GM18873 (cell line): ENCODE results near the gene ACOT11.

Experiments used
- ATAC-seq: cut with Tn5 transposase; IDR thresholded peaks from one replicate; pipeline ENCODE4 v1.9.1; 2021; ENCODE audit warnings: mild to moderate bottlenecking, moderate library complexity, moderate number of reproducible peaks; ENCODE audit not compliant: unreplicated experiment, low FRiP score

The ACOT11 gene

GRCh38 chr1:54583871-54584270 lies 35.8 kb downstream of the ACOT11 start:
- no peak for ATAC-seq

DNA sequence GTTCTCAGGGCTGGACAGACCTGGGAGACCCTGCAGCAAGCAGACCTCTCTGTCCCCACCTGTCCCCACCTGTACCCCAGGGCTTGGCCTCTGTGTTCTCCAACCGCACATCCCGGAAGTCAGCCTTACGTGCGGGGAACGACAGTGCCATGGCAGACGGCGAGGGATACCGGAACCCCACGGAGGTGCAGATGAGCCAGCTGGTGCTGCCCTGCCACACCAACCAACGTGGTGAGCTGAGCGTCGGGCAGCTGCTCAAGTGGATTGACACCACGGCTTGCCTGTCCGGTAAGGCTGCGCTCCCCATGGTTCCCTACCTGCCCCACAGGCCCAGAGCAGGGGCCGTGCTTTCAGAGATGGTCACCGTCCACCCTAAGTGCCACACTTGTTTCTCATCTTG lies 36.5 kb downstream of the ACOT11 start:
- no peak for ATAC-seq

- no peak for ATAC-seq
Observed at GRCh38 chr1:54585181-54586066, 37.4 kb downstream of the ACOT11 start.

DNA sequence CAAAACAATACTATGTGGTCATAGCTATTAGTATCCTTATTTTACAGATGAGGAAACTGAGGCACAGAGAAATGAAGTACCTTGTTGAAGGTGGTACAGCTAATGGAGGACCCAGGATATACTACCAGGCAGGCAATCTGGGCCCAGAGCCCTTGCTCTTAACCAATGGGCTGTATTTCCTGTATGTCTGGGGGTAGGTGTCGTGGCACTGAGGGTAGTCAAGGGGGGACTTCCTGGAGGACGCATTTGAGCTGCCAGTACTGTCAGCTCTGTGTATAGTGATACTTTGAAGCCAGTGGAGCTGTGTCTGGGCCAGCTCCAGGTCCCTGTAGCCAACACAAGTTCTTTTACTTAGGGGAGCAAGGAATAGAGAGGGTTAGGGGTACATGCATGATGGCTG lies 40.3 kb downstream of the ACOT11 start:
- no peak for ATAC-seq

- no peak for ATAC-seq
Observed at GRCh38 chr1:54591127-54591756, 43.2 kb downstream of the ACOT11 start.

DNA sequence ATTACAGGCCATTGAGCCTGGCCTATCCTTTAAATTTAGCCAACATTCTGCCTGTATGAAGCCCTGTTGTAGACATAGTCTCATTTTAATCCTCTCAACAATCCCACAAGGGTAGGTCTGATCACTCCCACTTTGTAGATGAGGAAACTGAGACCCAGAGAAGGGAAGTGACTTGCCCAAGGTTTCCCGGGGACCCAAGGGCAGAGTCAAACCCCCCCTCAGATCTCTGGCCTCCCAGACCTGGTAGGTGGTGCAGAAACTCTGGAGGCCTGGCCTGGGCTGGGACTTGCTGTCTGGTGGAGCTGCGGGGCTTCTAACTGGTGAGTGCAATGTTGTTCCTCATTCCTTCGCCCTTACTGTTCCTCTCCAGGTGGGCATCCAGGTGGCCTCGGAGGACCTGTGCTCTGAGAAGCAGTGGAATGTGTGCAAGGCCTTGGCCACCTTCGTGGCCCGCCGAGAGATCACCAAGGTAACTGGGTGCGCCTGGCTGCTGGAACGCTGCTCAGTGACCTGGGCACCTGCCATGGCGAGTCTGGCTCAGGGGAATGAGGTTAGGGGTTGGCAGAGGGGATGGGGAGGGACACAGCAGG lies 45.6 kb downstream of the ACOT11 start:
- no peak for ATAC-seq

DNA sequence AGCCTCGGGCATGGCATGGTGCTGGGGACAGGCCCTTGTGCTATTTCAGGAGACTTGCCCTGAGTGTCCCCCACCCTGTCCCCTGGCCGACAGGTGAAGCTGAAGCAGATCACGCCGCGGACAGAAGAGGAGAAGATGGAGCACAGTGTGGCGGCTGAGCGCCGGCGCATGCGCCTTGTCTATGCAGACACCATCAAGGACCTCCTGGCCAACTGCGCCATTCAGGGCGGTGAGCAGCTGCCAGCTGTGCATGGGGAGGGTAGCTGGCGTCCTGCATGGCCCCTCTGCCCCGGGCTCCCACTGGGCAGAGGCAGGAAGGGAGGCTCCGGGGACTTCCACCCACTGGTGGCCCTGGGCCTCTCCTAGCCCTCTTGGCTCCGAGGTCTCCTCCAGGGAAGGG lies 46.4 kb downstream of the ACOT11 start:
- ATAC-seq: no peak

GRCh38 chr1:54595956-54596498 lies 48.0 kb downstream of the ACOT11 start:
- ATAC-seq: no peak

DNA sequence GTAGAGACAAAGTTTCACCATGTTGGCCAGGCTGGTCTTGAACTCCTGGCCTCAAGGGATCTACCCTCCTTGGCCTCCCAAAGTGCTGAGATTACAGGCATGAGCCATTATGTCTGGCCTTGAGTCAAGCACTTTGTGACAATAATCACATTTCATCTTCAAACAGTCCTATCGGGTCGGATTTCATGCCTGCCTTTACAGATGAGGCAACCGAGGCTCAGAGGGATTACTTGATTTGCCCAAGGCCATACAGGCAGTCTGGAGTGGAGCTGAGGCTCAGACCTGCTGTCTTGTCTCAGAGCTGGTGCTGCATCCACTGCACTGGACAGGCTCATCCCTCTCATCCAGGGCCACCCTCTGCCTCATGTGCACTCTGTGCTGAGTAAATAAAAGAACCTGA lies 48.7 kb downstream of the ACOT11 start:
- no peak for ATAC-seq

DNA sequence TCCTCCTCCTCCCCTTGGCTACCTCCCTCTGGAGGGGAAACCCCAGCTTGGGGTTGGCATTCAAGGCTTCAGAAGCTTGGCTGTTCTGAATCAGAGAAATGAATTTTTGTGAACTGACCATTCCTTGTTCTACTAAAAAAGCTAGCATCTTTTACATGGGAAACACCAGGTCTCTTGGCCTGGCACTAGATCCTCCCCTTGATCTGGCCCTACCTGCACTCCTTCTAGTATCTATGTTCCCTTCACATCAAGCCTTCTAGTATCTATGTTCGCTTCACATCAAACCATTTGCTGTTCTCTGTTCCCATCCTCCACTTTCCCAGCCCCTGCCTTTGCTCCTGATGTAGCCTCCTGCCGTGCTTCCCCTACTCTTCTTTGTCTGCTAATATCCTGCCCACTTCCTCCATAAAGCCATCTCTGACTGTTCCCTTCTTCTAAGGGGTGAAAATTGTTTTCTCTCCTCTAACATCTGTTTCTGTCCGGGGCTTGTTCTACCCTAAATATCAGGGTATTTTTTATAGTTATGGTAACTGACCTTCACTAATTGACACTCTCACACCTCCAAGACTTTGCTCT lies 49.5 kb downstream of the ACOT11 start:
- ATAC-seq: no peak

GRCh38 chr1:54599211-54599823 lies 51.3 kb downstream of the ACOT11 start:
- ATAC-seq: no peak

DNA sequence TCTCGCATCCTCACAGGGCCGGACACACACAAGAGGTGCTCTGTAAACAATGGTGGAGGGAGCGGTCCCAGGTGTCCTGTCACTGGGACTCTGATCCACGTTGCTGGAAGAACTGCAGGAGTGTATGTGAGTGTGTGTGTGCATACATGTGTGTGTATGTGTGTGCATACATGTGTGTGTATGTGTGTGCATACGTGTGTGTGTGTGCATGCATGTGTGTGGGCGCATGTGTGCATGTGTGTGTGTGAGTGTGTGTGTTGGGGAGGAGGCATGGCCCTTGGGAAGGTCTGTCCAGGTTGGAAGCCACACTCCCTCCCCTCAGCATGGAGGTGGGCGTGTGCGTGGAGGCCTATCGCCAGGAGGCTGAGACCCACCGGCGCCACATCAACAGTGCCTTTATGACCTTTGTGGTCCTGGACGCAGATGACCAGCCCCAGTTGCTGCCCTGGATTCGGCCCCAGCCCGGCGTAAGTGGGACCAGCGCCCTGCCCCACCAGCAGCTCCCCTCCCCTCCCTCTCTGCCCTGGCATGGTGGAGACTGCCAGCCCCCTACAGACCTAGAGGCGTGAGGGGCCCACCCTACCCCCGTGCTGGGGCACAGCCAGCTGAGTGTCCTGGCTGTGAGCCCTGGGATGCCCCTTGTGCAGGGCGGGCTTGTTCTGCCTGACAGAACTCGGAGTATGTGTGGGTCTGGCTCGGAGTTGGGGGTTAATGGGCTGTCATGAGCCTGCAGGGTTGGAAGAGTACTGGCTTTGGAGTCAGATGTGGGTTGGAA lies 53.1 kb downstream of the ACOT11 start:
- no peak for ATAC-seq

DNA sequence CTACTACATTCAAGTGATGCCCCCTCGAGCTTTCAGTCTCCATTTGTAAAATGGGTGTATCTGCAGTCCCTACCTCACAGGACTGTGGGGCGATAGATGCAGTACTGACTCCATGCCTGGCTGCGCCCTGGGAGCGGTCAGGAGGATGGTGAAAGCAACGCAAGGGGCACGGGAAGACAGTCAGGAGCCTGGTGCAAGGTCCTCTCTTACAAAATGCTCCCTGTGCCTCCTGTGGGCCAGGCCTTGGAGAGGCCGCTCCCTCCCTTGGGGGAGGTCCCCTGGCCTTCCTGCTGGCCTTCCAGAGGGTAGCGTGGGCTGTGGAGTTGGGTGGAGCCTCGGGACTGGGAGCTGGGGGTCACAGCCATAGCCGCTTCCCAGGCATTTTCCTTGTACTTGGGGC lies 53.7 kb downstream of the ACOT11 start:
- ATAC-seq: no peak

GRCh38 chr1:54602554-54602953 lies 54.5 kb downstream of the ACOT11 start:
- ATAC-seq: no peak

DNA sequence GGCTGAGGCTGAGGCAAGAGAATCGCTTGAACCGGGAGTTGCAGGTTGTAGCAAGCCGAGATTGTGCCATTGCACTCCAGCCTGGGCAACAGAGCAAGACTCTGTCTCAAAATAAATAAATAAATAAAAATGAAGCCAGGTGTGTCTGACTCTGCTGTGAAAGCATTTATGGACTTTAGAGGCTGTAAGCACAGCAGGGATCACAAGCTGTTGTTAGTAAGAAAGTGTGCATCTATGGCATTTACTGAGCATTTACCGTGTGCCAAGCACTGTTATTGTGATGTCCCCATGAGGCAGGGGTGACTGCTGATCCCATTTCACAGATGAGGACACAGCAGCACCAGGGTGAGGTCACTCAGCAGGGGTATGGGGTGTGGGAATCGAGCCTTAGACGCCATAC lies 55.2 kb downstream of the ACOT11 start:
- ATAC-seq: no peak

DNA sequence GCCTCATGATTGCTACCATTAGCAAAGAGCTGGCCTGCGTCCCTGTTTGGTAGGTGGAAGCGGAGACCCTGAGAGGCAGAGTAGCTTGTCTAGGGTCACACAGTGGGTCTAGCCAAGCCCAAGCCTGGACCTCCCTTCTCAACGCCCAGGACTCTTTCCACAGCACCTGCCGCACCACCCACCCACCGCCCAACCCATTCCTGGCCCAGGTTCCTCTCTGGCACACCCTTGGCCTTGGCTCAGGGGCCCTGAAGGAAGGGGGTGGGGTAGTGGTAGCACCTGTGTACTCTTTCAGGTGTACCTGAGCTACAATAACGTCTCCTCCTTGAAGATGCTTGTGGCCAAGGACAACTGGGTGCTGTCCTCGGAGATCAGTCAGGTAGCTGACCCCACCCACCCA lies 56.0 kb downstream of the ACOT11 start:
- ATAC-seq: no peak

- no peak for ATAC-seq
Observed at GRCh38 chr1:54604572-54605370, 56.7 kb downstream of the ACOT11 start.

- ATAC-seq: no peak
Observed at GRCh38 chr1:54606096-54606989, 58.3 kb downstream of the ACOT11 start.
